Purkinje cell (primary cell): ENCODE results near the gene CCDC82. TPM values are rescaled to one million over a fixed set of nuclear protein-coding genes. Genes with fewer than 3 reads are reported as not detected.

Experiments used
- polyA plus RNA-seq: library from polyadenylated mRNA; unstranded; fragments of >200 nt; fragmentation: Nextera tagmentation; gene quantifications from 2 replicates; pipeline ENCODE4 v1.2.1, GENCODE V29; 2014

Gene CCDC82
- polyA plus RNA-seq: 30.0 and 39.3 TPM in 2 replicates

GRCh38 chr11:96389720-96390487, at the start of gene CCDC82, which contains the start of gene JRKL:
CCDC82 (minus strand) TSS chr11:96389912; CDS start chr11:96384747, 5,165 bp downstream.
JRKL (plus strand) TSS chr11:96390013; CDS start chr11:96390650, 637 bp downstream.

GRCh38 chr11:96342961-96343711, 46.6 kb downstream of the CCDC82 start, which contains the start of gene MAML2:
MAML2 (minus strand) TSS chr11:96343195; CDS start chr11:96341895, 1,300 bp downstream.

Other genes starting within 250 kb of the CCDC82 start
- gene MAML2, start 46.7 kb downstream of the CCDC82 start, polyA plus RNA-seq: 2.0 and 4.8 TPM in 2 replicates
- gene JRKL, start 101 bp upstream of the CCDC82 start, polyA plus RNA-seq: 9.5 and 13.3 TPM in 2 replicates